Measurements from ENCODE around the gene FOXJ3. TPM values are rescaled to one million over a fixed set of nuclear protein-coding genes. Genes with fewer than 3 reads are reported as not detected.

Gene FOXJ3
- total RNA-seq, 4 donors from 2014 or later, result 34.5 to 40.0 (median 36.1) TPM

GRCh38 chr1:42328047-42328625, 6.9 kb downstream of the FOXJ3 start:
- 97% methylated on average over 5 of the region's 5 CpGs for whole genome bisulfite sequencing
- H3K36me3 ChIP-seq, result no peaks in the 10 kb centered on the region
- no peak for DNase-seq (ENCODE audit: extremely low spot score)
- H3K4me3 ChIP-seq, result no peak overlapping the region
- no peaks in the 10 kb centered on the region for H3K9me3 ChIP-seq
- TF ChIP-seq CTCF (IDR thresholded peaks at IDR 0.05) (no peak), EP300 (IDR thresholded peaks at IDR 0.05) (no peak), POLR2AphosphoS5 (IDR thresholded peaks at IDR 0.05) (no peak), POLR2A (IDR thresholded peaks at IDR 0.05; ENCODE audit: low read depth) (no peak)
- intact Hi-C loops (cut with DNase I), result no loop called here
- H3K4me1 ChIP-seq, result peaks cover 29 to 85% (median 72%) of the 10 kb centered on the region in 4 donors
- H3K27ac ChIP-seq (replicated peaks in 1 of 4), result no peak overlapping the region
- no peaks in the 10 kb centered on the region for H3K27me3 ChIP-seq

- WGBS, result 75% methylated on average over 2 of the region's 2 CpGs
- no peak overlapping the region for H3K27ac ChIP-seq (replicated peaks in 1 of 4)
- no peak for DNase-seq (ENCODE audit: extremely low spot score)
- TF ChIP-seq CTCF (IDR thresholded peaks at IDR 0.05) (no peak), POLR2AphosphoS5 (IDR thresholded peaks at IDR 0.05) (no peak), EP300 (IDR thresholded peaks at IDR 0.05) (no peak), POLR2A (IDR thresholded peaks at IDR 0.05; ENCODE audit: low read depth) (no peak)
- H3K4me3 ChIP-seq, result no peak overlapping the region
- peaks cover 44 to 87% (median 82%) of the 10 kb centered on the region in 4 donors for H3K4me1 ChIP-seq
- H3K27me3 ChIP-seq, result no peaks in the 10 kb centered on the region
- intact Hi-C loops (cut with DNase I), result no loop called here
- no peaks in the 10 kb centered on the region for H3K9me3 ChIP-seq
- no peaks in the 10 kb centered on the region for H3K36me3 ChIP-seq
These were observed 10.0 kb downstream of the FOXJ3 start for GRCh38 chr1:42325014-42325402.

GRCh38 chr1:42324398-42325013, 10.5 kb downstream of the FOXJ3 start:
- Histone ChIP-seq H3K27ac (replicated peaks in 1 of 4) (no peak overlapping the region), H3K9me3 (no peaks in the 10 kb centered on the region), H3K27me3 (no peaks in the 10 kb centered on the region), H3K4me3 (no peak overlapping the region), H3K4me1 (peaks cover 49 to 87% (median 84%) of the 10 kb centered on the region in 4 donors), H3K36me3 (no peaks in the 10 kb centered on the region)
- no peak for TF ChIP-seq EP300 (IDR thresholded peaks at IDR 0.05)
- no peak for TF ChIP-seq POLR2AphosphoS5 (IDR thresholded peaks at IDR 0.05)
- TF ChIP-seq POLR2A (IDR thresholded peaks at IDR 0.05; ENCODE audit: low read depth), result no peak
- no peak for TF ChIP-seq CTCF (IDR thresholded peaks at IDR 0.05)
- intact Hi-C loops (cut with DNase I), result no loop called here
- DNase-seq (ENCODE audit: extremely low spot score), result no peak
- 87% methylated on average over 6 of the region's 6 CpGs for WGBS

- H3K27ac ChIP-seq (replicated peaks in 1 of 4), result no peak overlapping the region
- intact Hi-C loops (cut with DNase I), result no loop called here
- 74% methylated on average over 2 of the region's 2 CpGs for WGBS
These were observed 11.5 kb downstream of the FOXJ3 start for GRCh38 chr1:42323551-42323950.

More at GRCh38 chr1:42323551-42323950, 11.5 kb downstream of the FOXJ3 start:
- Histone ChIP-seq H3K4me1 (peaks cover 49 to 87% (median 86%) of the 10 kb centered on the region in 4 donors), H3K27me3 (no peaks in the 10 kb centered on the region), H3K4me3 (no peak overlapping the region), H3K9me3 (no peaks in the 10 kb centered on the region), H3K36me3 (no peaks in the 10 kb centered on the region)
- TF ChIP-seq POLR2A (IDR thresholded peaks at IDR 0.05; ENCODE audit: low read depth) (no peak), POLR2AphosphoS5 (IDR thresholded peaks at IDR 0.05) (no peak), EP300 (IDR thresholded peaks at IDR 0.05) (no peak), CTCF (IDR thresholded peaks at IDR 0.05) (no peak)
- DNase-seq (ENCODE audit: extremely low spot score), result no peak

Measured in esophagus muscularis mucosa (tissue), 4 donors.